ENCODE results near the gene SHLD2.
"Not testable (repeated sequence)": the region's sequence is repeated elsewhere in the genome, so short reads cannot be mapped to it uniquely, and the experiment has no call there.

SHLD2 gene

DNA sequence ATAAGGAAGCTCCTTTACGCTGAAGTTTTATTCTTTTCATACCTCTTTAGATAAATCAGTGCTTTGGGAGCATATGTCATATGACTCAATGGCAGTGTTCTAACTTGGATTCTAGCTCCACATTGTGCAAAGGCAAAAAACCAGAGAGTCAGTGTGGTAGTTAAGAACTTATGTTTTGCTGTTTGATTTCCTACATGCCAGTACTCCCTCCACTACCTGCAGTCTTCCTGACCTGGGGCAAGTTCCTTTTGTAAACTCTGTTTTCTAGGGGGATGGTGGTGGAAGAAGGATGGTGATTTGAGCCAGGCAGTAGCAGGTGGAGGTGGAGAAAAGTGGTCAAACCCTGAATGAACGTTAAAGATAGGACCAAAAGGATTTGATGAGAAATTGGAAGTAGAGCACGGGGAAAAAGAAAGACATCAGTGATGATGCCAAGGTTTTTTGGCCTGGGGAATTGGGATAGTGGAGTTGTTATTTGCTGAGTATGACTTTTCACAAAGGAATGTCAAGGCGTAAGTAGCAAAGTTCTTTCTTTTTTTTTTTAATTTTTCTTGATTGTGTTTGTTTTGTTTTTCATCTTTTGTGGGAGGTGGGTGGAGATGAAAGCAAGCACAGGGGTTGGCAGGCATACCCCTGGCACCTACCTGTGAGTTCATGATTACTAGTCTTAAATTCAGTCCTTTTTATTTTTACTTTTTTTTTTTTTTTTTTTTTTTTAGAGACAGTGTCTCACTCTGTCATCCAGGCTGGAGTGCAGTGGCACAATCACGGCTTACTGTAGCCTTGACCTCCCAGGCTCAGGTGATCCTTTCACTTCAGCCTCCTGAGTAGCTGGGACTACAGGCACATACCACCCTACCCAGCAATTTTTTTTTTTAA lies 47.5 kb downstream of the SHLD2 start:
- not testable (repeated sequence) for DNase-seq (ENCODE audit: low read depth in 3 of 3)

DNA sequence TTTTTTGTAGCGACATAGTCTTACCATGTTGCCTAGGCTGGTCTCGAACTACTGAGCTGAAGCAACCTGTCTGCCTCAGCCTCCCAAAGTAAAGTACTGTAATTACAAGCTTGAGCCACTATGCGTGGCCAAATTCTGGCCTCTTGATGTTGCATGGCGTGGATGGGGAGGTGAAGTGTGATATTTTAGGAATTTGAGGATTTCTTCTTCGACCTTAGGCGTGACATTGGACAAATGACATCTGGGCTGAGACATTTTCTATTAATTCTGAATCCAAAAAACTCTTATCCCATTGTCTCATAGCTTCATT lies 48.1 kb downstream of the SHLD2 start:
- DNase-seq (ENCODE audit: low read depth in 3 of 3) = not testable (repeated sequence)

DNA sequence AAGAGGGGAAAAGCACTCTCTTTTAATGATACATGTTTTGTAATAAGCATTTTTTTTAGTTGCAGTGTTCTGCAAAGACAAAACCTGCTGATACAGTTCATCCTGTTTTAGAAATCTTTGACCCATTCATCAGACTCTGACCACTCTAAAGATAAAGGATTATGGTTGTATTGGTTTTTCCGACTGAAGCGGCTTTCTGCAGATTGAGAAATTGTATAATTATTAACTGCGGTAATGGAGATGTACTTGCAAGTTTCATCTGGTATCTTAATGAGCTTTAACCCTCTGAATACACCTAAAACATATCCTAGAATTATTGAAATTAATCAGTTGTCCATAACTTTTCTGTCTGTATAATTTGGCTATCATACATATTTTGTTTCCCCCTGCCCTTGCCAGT lies 50.6 kb downstream of the SHLD2 start:
- not testable (repeated sequence) for DNase-seq (ENCODE audit: low read depth in 3 of 3)

DNA sequence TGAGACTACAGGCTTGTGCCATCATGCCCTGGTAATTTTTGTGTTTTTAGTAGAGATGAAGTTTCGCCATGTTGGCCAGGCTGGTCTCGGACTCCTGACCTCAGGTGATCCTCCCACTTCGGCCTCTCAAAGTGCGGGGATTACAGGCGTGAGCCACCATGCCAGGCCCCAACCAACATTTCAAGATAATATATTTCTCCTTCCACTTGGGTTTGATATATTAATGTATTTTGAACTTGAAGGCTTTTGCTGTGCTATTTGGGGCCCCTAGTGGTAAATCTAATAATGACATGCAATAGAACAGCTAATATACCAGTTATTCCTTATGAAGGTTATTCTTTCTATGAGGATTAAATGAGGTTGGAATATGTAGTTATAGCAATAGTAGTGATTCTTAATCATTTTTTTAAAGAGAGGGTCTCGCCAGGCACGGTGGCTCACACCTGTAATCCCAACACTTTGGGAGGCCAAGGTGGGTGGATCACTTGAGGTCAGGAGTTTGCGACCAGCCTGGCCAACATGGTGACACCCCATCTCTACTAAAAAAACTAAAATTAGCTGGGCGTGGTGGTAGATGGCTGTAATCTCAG lies 54.1 kb downstream of the SHLD2 start:
- not testable (repeated sequence) for DNase-seq (ENCODE audit: low read depth in 3 of 3)

DNA sequence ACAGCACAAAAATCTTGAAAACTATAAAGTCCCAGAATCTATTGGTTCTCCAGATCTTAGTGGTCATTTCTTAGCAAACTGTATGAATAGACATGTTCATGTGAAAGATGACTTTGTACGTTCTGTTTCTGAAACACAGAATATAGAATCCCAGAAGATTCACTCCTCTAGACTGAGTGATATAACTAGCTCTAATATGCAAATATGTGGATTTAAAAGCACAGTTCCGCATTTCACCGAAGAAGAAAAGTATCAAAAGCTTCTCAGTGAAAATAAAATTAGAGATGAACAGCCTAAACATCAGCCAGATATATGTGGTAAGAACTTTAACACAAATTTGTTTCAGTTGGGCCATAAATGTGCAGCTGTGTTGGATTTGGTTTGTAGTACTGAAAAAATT lies 56.5 kb downstream of the SHLD2 start:
- DNase-seq (ENCODE audit: low read depth in 3 of 3) = not testable (repeated sequence)

DNA sequence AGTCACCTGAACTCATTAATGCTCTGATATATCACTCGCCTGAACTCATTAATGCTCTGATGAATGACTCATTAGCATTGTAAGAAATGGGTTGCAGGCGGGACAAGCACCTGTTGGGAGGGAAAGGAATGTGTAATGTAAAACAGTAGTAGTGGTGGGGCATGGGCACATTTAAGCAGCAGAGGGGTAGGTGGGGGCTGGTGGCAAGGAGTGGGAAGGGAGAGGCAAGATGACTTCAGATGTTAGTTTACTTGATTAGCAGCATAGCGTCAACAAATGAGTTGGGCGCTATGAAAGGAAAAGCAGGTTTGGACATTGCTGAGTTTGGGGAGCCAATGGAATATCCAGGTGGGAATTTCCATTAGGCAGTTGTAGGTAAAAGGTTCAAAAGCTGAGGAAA lies 61.8 kb downstream of the SHLD2 start:
- DNase-seq (ENCODE audit: low read depth in 3 of 3) = not testable (repeated sequence)

DNA sequence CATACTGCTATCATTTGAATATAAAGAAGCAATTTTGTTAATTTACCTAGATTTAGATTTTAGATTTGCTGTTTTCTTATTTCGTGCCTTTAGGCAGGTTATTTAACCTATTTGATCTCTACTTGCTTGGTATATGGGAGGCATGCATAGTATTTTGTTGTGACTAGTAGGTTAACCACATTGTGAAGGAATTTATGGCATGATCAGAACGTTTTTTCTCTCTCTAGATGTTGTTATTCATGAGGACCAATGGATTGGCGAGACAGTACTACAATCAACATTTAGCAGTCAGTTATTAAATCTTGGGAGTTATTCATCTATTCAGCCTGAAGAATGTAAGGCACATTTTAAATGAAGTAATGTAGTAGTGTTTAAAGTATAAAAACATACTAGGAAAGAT lies 62.8 kb downstream of the SHLD2 start:
- DNase-seq (ENCODE audit: low read depth in 3 of 3) = not testable (repeated sequence)

DNA sequence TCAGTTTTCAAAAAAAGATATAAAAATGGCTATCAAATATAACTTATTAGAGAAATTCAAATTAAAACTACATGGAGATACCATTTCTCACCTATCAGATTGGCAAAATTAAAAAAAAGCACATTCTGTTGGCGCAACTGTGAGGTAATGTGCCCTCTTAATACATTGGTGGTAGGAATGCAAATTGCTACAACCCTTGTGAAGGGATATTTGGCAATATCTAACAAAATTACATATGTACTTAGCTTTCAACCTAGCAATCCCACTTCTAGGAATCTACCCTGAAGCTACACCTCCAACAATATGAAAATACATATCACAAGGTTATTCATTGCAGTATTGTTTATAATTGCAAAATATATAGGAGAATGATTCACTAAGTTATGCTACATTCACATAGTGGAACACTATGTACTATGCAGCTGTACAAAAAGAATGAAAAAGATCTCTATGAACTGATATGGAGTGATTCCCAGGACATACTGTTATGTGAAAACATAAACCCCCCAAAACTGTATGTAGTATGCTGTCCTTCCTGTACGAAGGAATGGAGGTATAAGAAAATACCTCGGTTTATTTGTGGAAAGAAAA lies 67.8 kb downstream of the SHLD2 start:
- DNase-seq (ENCODE audit: low read depth in 3 of 3) = not testable (repeated sequence)

DNA sequence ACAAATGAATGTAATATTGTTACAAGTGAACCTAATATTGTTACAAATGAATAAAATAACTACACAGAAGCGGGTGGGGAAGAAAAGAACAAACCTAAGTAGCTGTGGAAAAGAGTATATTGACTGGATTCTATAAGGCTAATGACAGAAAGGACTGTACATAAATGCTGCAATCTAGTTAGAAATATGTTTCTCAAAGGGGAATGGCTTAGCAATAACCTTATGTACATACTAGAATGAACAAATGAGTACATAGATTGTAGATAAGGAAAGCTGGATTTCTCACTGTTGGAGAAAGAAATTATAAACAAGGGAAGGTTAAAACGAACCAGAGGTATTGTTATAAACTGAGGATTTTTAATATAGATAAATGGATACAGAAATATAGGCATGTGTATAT lies 68.4 kb downstream of the SHLD2 start:
- DNase-seq (ENCODE audit: low read depth in 3 of 3) = not testable (repeated sequence)

DNA sequence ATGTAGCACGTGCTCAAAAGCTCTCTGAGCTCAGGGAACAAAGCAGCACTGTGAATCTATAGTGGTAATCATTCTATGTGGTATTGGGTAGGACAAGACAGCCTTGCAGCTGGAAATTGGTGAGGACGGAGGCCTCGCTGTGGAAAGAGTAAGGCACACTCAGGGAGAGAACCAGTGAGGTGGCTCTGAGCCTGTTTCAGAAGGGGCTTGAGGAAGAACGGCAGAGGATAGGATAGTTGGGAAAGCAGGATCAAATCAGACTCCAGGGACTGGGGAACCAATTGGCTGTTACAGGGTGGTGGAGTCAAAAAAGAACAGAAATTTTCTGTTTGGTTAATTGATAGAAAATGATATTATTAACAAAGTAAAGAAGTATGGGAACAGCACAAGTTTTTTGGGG lies 74.9 kb downstream of the SHLD2 start:
- DNase-seq (ENCODE audit: low read depth in 3 of 3) = not testable (repeated sequence)

DNA sequence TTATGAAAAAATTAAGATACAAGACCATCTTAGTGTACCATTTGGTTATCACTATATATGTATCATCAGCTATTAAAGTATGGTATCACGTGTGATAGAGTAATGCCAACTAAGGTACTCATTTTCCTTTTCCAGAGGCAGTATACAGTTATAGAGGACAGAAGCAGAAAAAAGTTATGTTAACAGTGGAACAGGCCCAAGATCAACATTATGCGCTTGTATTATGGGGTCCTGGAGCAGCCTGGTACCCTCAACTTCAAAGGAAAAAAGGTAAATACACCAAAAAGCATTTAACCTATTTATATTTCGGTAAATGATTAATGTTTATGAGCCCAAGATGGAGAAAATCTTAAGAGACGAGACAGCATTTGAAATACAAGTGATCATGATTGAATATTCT lies 75.7 kb downstream of the SHLD2 start:
- DNase-seq (ENCODE audit: low read depth in 3 of 3) = not testable (repeated sequence)

DNA sequence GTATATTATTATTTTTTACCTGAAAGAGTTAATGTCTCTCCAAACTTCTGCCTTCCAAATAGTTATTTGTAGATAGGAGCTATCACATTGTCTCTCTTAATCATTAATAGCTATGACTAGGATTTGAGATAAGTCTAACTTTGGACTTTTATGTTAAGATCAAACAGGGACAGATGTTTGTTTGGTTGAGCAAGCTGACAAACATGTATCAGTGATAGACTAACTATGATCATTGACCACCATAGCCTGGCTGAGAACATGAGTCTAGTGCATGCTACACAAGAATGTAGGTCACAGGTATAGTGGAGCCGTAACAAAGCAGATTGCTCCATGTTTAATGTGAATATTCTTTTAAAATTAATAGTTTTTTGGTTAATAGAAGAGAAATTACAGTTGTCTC lies 76.7 kb downstream of the SHLD2 start:
- not testable (repeated sequence) for DNase-seq (ENCODE audit: low read depth in 3 of 3)

DNA sequence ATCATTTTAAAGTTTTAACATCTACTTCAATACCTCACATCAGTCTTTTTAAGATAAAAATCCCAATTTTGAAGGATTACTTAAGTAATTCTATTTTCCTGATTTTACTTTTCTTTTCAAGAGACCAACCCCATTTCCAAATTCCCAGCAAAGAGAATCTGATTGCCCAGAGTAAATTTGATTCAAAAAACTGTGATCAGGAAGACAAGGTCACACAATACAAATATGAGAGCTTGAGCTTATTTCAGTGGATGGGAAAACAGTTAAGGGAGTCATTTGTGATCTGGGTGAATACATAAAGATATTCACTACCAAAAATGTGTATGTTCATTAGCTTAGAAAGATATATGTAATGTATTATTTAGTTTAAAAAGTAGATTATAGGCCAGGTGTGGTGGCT lies 77.2 kb downstream of the SHLD2 start:
- not testable (repeated sequence) for DNase-seq (ENCODE audit: low read depth in 3 of 3)

DNA sequence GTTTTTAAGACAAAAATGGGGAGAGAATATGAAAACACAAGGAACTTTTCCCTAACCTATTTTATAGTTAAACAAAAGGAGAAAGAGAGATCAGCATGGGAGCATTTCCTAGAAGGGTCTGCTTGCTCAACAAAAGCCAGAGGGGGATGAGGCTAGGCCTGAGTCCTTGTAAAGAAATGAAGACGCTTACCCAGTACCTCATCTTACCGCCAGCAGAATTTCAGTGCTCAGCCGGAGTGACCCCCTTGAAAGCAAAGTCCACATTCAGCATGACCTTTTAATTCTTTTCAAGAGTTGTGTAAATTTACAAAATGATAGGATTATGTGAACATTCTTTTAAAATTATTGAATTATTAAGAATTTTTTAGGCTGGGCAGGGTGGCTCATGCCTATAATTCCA lies 82.6 kb downstream of the SHLD2 start:
- not testable (repeated sequence) for DNase-seq (ENCODE audit: low read depth in 3 of 3)

DNA sequence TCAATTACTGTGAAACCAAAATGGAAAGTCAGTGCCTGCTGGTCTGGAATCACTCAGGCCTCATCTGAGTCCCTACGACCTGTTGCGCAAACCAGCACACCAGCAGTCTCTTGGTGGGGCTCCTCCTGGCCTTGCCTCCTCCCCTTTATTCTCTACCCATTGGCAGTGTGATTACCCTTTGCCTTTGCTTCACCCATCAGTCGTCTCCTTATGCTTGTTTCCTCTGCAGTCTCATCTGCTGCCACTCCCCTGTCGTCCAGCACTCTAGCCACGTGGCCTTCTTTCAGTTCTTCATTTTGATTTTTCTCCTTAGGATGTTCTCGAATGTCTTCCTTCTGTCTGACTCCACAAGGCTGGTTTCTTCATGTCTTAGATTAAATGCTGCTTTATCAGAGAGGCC lies 89.4 kb downstream of the SHLD2 start:
- not testable (repeated sequence) for DNase-seq (ENCODE audit: low read depth in 3 of 3)

DNA sequence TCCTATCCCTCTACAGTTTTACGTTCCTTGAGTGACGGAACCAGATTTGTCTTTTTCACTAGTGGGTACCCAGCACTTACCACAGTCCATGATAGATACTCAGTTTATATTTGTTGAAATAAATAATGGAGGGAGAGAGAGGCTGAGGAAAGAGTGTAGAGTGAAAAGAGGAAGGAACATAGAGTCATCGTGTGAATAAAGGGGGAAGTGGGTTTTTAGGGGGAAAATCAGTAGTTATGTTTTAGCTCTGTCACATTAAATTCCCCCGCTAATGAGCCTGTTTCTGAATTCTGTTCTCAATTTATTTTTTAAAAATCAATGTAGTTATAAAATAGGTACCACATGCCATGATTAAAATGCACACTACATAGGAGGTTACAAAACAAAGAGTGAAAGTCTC lies 91.0 kb downstream of the SHLD2 start:
- DNase-seq (ENCODE audit: low read depth in 3 of 3) = not testable (repeated sequence)

DNA sequence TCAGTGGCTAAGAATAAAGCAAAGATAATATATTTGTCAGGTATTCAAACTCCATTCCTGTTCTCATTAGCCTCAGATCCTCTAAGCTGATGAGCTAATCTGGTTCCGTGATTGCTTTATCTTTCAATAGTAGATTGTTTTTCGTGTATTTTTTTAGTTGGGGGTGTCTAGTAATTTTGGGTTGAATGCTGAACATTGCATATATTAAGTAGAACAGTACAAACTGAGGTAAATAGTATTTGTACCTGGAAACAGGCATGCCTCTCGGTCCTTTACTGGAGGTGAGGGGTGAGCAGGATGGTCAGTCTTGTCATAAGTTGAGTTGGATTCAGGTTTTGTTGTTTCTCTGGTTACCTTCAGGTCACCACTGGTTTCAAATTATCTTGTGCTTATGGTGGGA lies 92.6 kb downstream of the SHLD2 start:
- not testable (repeated sequence) for DNase-seq (ENCODE audit: low read depth in 3 of 3)

DNA sequence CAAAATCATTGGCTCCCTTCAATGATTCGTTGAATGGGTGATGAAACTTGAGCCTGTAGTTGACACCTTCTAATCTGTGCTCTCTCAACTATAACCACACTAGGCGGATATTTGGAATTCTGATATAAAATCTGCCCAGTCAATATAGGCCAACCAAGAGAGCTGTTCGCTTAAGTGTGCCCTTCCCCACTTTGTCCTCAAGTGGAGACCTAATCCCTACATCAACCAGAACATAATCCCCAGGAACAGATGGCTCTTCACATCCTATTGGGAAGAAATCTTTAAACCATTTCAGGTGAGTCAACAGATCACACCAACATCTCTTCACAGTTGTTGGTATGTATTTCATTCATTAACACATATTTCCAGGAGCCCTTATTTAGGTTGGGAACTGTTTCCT lies 96.8 kb downstream of the SHLD2 start:
- not testable (repeated sequence) for DNase-seq (ENCODE audit: low read depth in 3 of 3)

DNA sequence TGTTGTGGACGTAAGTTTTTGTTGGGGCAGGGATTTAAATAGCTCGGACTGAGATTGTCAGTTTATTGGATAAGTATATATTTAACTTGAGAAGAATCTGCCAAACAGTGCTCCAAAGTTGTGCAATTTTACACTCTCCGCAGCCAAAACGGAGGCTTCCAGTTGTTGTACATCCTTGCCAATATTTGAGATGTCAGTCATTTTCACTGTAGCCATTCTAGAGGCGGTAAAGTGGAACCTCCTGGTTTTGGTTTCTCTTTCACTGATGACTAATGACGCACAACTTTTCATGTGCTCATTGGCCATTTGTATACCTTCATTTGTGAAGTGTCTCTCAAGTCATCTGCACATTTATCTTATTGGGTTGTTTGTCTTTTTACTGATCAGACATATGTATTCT lies 105.9 kb downstream of the SHLD2 start:
- DNase-seq (ENCODE audit: low read depth in 3 of 3) = not testable (repeated sequence)

DNA sequence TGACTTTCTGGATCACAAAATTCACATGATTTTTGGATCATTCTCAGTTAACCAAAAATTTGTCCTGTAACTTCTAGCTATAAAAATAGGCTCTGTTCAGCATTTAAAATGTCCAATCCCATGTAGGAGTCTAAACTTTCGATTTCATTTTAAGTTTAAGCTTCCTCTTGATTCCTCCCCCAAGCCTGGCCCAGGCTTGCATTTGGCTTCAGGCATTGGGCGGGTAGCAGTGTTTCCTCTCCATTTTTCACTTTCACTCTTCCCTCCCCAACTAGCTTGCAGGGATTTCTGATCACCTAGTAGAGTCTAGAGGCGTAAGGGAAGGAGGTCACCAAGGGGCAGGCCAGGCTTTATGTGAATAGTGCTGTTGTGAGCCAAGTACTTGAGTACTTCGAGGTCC lies 109.8 kb downstream of the SHLD2 start:
- not testable (repeated sequence) for DNase-seq (ENCODE audit: low read depth in 3 of 3)

DNA sequence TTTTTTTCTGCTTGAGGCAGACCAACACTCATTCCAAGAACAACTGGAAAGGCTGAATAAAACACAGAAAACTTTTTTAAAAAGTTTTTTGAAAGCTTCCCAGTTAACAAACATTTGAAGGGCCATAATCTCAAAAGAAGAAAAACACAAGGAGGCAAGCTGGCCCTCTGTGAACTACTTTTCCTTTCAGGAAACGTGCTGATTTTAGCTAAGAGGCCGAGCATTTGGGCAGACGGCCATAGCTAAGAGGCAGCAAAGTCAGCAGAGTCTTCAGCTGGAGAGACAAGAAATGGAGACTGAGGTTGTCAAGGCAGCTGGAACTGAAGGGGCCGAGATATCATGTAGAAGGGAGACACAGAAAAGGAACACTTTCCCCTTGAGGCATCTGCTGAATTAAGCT lies 111.9 kb downstream of the SHLD2 start:
- not testable (repeated sequence) for DNase-seq (ENCODE audit: low read depth in 3 of 3)

DNA sequence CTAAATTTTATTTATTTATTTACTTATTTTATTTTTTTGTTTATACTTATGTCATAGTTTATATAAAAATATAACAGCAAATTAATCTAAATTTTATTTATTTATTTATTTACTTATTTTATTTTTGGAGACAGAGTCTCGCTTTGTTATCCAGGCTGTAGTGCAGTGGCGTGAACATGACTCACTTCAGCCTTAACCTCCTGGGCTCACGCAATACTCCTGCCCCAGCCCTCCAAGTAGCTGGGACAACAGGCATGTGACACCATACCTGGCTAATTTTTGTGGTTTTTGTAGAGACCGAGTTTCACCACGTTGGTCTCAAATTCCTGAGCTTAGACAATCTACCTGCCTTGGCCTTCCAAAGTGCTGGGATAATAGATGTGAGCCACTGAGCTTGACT lies 115.3 kb downstream of the SHLD2 start:
- not testable (repeated sequence) for DNase-seq (ENCODE audit: low read depth in 3 of 3)

DNA sequence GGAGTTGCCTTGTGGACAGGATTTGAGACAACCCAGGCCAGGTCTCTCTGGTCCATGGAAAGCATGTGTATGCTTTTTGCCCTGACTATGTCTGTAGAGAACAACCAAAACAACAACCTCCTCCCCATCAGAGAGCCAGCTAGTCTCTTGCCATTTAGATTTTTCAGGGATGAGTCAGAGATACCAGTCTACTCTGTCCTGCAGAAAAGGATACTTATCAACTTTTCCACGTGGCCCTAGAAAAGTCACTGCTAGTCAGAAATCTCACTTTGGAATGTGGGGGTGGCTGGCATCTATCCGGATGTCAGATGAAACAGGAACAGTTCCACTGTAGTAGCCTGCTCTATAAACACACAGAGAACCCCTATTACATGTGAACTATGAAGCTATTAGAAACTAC lies 116.8 kb downstream of the SHLD2 start:
- not testable (repeated sequence) for DNase-seq (ENCODE audit: low read depth in 3 of 3)

Measured in stimulated activated CD4-positive, alpha-beta T cell treated with anti-CD3 and anti-CD28 coated beads, TNF-alpha, amount 100 ng/mL, for 24 hours (primary cell).